GM19238 (cell line): ENCODE data around the gene UBAC2.

ENCODE experiments used
- DNase-seq: peaks from one replicate; pipeline ENCODE4 v3.0.0; 2011; ENCODE audit warnings: low spot score; ENCODE audit not compliant: insufficient read length

Gene UBAC2, protein sequence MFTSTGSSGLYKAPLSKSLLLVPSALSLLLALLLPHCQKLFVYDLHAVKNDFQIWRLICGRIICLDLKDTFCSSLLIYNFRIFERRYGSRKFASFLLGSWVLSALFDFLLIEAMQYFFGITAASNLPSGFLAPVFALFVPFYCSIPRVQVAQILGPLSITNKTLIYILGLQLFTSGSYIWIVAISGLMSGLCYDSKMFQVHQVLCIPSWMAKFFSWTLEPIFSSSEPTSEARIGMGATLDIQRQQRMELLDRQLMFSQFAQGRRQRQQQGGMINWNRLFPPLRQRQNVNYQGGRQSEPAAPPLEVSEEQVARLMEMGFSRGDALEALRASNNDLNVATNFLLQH

DNA sequence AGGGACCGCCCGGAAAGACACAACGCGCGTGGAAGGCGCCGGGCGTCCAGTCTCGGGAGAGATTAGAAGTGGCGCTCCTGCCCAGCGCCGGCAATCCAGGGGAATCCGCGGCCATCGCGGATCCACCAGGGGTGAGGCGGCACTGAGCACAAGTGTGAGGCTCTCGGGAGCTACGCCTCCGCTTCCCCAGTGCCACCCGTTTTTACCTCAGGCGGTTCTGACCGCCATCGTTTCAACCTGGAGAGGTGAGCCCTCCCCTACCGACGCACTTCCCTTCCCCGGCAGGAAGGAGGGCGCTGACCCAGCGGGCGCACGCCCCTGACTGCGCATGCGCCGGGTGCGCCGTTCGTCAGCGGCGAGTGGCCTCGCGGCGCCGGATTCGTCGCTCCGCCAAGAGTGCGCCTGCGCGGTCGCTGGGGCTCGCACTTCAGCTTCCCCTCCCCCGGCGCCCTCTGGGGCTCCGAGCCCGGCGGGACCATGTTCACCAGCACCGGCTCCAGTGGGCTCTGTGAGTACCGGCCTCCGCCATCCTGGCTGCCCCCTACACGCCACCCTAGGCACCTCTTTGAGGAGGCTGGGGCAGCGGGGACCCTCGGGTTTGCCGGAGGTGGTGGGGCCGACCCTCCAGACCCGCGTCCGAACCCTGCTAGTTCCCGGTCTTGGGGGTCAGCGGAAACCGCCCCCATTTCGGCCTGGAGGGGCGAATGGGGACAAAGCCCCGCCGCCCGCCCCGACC lies at the start of gene UBAC2:
Gene UBAC2 (plus strand): TSS at position 423 of the 736 bp plus-strand sequence. CDS start 55 bp downstream, at position 478.
- peak; percentile 95 for DNase-seq

DNA sequence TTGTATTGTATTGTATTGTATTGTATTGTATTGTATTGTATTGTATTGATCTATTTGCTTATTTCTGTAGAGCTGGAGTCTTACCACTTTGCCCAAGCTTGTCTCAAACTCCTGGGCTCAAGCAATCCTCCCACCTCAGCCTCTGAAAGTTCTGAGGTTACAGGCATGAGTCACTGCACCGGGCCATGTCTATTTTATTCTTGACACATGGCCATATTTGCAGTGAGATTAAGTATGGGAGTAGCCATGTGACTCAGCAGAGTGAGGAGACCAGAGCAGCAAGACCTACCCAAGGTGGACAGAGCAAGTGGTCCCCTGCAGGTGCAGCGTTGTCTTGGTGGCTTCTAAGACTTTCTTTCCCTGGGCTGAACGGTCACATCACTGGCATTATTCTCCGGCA lies 49.1 kb upstream of the UBAC2 start:
- no peak for DNase-seq

DNA sequence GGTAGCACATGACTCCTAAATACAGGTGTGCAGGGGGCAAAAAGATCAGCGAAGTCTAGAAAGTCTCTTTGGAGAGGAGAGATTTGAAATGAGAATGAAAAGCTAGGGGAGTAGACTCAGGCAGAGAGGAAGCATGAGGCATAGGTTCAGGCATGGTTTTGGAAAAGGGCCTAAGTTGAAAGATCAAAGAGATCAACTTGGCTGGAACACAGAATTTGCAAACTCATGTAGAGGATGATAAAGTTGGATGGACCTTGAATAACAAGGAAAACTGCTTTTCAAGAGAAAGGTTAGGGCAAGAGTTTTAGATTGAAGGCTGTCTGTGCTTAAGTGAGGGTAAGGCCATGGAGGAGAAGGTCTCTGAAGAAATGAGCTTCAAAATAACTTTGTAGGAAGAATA lies 47.4 kb upstream of the UBAC2 start:
- DNase-seq: no peak

DNA sequence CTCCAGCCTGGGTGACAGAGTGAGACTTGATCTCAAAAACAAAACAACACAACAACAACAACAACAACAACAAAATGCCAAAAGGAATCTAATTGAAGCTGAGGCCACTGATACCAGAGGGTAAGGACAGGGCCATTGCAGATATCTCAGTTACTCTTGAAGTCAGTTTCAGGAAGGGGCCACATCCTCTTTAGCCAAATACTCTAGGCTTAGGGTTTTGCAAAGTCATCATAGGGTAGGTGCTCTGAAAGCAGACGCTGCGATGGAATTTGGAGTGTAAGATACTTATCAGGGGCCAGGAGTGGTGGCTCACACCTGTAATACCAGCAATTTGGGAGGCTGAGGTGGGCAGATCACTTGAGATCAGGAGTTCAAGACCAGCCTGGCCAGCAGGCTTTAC lies 46.6 kb upstream of the UBAC2 start:
- DNase-seq: no peak

DNA sequence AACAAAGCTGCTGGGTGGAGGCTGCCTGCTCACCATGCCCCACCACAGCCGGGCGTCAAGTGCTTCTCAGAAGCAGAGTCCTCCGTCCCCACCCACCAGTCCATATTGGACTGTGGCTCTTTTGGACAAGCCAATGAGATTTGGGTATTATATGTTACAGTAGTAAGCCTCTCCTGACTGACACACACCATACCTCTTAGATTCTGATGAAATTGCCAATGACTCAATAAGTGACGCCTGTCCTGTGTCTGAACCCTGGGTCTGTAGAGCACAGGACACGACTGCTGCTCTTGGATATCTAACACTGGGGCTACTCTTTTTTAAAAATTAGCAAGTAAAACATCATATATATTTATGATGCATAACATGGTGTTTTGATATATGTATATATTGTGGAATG lies 44.8 kb upstream of the UBAC2 start:
- DNase-seq: no peak

DNA sequence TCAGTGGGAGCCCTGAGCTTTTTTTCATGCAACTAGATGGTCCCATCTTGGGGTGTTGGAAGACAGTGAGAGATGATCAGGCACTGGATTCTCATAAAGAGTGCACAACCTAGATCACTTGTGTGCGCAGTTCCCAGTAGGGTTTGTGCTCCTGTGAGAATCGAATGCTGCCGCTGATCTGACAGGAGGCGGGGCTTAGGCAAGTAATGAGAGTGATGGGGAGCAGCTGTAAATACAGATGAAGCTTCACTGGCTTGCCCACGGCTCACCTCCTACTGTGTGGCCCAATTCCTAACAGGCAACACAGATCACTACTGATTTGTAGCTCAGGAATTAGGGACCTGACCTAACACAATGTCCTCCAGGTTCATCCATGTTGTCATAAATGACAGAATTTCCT lies 43.6 kb upstream of the UBAC2 start:
- no peak for DNase-seq

DNA sequence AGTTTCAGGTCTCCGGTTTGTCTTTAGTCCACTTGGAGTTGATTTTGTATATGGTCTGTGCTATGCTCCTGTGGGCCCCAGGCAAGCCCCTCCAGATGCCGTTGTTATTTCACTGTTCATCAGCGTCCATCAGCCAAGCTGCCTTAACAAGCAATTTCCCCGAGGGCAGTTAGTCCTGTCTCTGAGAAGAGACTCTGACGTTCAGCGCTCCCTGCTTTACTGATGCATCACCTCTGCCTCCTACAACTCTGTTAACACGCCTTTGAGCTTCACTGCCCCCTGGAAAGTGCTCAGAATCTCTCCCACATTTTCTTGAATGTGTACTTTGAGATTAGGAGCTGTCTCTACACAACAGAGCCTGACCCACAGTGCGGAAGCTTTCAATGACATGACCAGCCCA lies 41.8 kb upstream of the UBAC2 start:
- no peak for DNase-seq

DNA sequence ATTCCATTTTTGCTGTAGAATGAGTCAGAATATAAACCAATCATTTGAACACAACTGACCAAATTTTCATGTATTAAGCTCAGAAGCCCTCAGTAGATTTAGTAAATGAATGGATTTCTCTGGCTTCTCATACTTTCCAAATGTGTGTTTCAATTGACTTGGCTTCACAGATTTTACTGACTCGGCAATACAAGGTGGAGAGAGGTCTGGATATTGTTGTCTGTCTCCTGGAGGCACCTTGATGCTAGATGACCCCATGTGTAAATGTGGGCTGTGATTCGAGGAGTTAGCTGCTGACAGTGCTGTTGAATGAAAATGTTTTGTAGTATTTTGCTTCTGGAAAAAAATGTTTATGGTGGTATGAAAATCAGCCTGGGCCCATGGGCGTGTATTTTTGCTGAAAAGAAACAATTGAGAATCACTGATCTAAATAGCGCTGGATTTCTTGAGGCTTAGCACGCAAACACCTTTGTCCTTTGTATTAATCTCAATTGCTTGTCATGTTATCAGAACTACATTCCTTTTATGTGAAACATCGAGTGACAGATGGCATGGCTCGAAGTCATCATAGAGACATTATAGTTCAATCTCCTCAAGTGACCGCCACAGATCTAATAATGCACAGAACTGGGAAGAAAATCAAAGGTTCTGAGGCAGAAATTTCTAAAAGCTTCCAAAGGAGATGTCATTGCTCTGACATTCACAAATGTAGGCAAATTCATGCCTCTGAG lies 41.2 kb upstream of the UBAC2 start:
- DNase-seq: no peak

DNA sequence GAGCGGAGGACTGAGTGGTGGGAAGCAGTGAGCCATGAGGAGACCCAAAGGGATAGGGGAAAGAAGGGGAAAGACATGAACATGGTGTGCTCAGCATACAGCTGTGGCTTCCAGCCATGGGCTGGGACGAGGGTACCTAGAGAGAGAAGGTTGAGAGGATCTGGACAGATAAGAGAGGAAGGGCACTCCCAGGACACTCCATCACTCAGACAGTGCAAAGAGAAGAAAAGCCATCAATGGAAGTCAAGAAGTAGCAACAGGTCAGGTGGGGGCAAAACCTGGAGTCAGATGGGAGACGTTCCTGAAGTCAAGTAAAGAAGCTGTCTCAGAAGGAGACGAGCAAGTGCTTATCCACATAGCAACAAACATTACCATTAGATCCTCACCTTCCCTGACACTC lies 40.2 kb upstream of the UBAC2 start:
- DNase-seq: no peak

DNA sequence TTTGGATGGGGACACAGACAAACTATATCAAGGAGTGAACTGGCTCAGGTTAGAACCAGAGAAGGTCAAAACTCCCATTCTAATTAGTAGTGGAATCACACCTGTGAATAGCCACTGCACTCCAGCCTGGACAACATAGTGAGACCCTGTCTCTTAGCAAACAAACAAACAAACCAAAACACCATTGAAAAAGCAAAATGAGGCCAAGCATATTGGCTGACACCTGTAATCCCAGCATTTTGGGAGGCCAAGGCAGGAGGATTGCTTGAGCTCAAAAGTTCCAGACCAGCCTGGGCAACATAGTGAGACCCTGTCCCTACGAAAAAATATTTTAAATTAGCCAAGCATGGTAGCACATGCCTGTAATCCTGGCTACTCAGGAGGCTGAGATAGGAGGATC lies 39.1 kb upstream of the UBAC2 start:
- no peak for DNase-seq

DNA sequence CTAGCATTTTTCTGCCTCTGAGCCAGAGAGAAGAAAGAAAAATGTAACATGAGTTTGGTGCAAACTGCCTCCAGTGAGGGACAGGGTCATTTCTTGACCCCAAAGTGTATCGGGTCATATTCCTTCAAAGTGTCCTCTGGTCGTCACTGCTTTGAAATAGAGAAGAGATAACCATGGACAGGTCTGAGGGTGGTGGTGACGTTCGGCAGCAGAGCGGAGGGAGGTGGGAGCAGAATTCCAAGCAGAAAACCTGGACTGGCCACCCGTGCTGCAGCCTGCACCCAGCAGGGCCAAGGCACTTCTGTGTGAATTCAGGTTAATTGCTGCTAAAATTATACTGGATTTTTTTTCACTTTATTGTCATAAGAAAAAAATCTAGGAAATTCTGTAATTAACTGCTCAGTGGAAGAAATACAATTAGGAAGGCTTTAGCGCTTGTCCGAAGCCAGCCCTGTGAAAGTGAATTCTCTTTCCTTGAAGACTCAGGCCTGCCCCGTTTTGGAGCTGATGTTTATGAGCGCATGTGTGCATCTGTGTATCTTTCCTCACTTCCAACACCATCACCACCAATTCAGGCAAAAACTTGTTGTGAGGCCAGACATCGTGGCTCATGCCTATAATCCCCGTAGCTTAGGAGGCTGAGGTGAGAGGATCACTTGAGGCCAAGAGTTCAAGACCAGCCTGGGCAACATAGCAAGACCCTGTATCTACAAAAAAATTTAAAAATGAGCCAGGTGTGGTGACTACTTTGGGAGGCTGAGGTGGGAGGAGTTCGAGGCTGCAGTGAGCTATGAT lies 37.9 kb upstream of the UBAC2 start:
- no peak for DNase-seq

DNA sequence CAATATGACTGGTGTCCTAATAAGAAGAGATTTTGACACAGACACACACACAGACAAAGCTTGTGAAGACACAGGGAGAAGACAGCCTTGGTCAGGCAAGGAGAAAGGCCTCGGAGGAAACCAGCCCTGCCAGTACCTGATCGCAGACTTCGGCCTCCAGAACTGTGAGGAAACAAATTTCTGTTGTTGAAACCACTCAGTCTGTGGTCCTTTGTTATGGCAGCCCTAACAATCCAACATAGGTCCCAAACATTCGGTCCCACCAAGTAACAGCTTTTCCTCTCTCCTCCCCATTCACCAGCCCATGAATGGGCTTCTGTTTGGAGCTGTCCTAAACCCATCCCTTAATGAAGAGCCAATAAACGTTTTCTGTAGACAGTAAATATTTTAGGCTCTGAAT lies 36.4 kb upstream of the UBAC2 start:
- no peak for DNase-seq

DNA sequence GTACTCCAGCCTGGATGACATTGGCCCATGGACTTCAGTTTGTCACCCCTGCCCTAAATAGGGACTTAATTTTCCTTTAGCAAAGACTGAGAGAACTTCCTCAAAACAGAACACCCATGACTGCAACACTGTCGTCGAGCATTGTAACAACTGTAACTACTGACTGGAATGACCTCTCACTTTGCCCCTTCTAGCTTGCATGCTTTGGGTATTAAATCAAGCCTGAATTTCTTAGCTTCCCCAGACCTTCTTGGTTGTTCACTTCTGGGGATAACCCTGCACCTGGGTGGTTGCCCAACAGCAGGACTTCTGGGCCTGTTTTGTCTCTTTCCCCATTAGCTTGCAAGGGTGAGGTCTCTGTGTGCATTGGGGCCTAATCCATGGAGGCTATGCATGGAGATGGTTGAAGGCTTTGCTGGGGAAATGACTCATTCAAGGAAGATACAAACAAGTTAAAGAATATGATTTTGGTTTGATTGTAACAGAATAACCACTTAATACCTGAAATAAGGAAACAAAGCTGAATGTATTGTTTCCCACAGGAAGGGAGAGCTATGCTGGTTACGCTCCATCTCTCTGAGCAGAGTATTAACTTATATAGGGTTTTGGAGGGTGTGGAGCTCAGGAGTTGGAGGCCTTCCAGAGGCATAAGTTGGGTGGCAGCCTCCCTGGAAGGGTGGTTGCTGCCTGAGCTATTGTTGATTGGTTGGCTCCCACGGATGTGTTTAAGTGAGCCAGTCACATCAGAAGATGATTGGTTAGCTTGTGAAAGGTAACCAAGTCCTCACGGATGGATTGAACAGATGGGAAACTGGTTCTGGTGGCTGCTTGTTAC lies 34.7 kb upstream of the UBAC2 start:
- no peak for DNase-seq

DNA sequence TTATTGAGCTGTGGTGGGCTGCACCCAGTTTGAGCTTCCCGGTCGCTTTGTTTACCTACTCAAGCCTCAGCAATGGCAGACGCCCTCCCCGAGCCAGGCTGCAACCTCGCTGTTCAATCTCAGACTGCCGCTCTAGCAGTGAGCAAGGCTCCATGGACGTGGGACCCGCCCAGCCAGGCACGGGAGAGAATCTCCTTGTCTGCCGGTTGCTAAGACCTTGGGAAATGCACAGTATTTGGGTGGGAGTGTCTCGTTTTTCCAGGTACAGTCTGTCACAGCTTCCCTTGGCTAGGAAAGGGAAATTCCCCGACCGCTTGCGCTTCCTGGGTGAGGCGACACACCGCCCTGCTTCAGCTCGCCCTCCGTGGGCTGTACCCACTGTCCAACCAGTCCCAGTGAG lies 27.7 kb upstream of the UBAC2 start:
- DNase-seq: no peak

DNA sequence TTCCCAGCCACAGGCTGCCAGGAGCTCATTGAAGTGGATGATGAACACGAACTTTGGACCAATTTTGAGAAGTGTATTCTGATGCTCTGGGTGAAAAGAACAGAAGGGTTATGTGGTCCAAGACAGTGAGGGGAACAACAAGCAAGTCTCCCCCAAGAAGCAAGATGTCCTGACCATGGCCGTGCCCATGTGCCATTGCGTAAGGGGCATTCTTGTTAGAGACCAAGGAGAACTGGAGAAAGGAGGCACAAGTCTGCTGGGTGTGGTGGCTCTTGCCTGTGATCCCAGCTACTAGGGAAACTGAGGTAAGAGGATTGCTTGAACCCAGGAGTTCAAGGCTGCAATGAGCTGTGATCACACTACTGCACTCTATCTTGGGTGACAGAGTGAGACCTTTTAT lies 27.0 kb upstream of the UBAC2 start:
- no peak for DNase-seq

DNA sequence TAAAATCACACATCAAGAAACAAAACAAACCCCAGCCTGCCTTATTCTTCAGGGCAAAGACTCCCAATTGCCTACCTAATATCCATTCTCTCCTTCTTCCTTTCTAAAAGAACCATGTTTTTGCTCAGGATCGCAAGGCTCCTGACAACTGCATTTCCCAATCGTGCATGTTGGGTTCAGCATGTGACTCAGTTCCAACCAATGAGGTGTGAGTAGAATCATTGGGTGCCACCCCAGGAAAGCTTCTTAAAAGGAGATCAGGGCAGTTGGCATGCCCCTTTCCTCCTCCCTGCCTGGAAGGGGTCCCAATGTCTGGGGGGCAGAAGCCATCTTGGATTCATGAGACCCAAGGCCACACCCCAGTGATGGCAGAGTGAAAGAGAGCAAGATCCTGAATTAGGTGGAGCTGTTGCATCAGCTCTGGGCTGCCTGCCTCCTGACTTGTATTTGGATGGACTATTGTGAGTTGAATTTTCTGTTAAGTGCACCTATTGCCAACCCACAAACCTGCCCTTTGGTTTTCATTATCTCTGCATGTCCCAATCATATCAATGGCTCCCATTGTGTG lies 26.0 kb upstream of the UBAC2 start:
- DNase-seq: no peak

DNA sequence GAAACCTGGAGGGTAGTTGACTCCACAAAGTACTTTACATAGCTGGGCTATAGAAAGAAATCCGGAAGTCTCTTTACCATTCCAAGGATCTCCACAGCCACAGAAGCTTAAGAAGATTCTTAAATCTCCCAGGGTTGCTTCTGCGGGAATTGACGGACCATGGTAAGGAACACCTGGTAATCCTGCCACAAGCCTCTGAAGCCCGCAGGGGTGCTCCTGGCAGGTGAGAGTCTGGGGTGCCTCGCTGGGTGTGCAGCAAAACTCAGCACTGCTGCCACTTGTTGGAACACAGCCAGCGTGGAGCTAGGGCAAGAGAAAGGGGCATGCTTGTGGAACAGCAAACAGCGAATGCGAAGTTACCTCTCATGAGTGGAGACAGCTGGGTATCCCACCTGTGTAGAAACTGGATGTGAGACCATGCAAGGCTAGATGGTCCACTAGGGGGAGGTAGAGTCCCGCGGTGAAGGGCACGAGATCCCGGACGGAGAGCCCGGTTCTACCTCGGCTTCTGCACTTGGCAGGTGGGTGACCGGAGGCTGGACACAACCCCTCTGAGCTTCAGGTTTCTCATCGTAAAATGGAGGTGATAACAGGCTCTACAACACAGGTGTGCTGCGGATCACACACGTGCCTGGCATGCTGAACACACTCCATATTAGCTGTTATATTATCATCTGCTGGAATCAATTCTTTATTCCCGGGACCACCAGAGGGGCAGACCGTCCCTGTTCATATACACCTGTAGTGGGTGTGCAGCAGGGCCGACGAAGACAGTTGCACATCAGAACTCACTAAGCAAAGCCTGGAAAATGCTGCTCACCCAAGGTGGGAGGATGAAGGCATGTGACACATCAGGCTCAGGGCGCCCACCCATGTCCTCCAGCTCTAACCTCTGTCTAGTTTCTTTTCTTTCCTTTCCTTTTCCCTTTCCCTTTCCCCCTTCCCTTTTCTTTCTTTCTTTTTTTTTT lies 24.1 kb upstream of the UBAC2 start:
- DNase-seq: peak; percentile 63

DNA sequence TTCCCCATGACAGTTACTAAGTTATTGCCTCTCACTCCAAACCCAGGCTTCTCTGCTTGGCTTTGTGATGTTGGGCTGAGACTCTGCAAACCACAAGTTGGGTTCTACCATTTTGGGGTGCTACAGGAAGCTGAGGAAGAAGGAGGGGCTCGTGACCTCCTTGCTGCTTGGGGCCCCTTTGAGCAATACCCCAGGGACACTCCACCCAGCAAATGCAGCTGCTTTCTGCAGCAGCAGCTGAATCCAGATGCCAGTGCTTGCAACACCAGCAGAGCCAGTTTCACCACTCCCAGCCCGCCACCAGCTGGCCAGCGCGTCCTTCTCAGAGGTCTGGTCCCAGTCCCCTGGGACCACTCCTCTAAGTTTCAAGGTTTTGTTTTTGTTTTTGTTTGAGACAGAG lies 22.0 kb upstream of the UBAC2 start:
- DNase-seq: no peak

DNA sequence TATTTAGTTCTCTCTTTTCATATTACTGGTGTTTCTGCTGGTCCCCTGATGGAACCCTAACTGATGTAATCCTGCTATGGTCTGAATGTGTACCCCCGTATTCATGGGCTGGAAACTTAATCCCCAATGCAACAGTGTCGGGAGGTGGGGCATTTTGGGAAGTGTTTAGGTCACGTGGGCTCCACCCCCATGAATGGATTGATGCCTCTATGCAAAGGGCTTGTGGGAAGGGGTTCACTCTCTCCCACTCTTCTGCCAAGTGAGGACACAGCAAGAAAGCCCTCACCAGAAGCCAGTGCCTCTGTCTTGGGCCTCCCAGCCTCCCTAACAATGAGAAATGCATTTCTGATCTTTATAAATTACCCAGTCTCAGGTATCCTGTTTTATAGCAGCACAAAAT lies 21.2 kb upstream of the UBAC2 start:
- DNase-seq: no peak
